Spleen (tissue), 11 donors: ENCODE results near the gene SELENOO. TPM values are rescaled to one million over a fixed set of nuclear protein-coding genes. Genes with fewer than 3 reads are reported as not detected.

Experiments
- DNase-seq: peaks from one replicate; pipeline ENCODE4 v3.0.0-alpha.2; 2020
- H3K27ac ChIP-seq, 8 donors: fragments of 200-600 bp; sonication (generic) in 7 of 8; 1 replicate in 4 of 8; 2 replicates in 4 of 8; pipeline versions ENCODE4 v1.5.0 to v1.8.0; 2016 to 2021; ENCODE audit warnings: inconsistent platforms in 4 of 8, mild to moderate bottlenecking in 4 of 8, moderate library complexity in 1 of 8
- H3K27me3 ChIP-seq, 7 donors: fragments of 200-600 bp; sonication (generic) in 6 of 7; replicated peaks in 1 of 7; 1 replicate in 4 of 7; 2 replicates in 3 of 7; pipeline versions ENCODE4 v1.5.0 to v1.8.0; 2016 to 2021; ENCODE audit warnings: inconsistent platforms in 3 of 7, mild to moderate bottlenecking in 1 of 7
- H3K36me3 ChIP-seq, 6 donors: fragments of 200-600 bp; sonication (generic) in 5 of 6; 1 replicate in 4 of 6; 2 replicates in 2 of 6; pipeline versions ENCODE4 v1.5.0 to v1.8.0; 2016 to 2021; ENCODE audit warnings: inconsistent platforms in 2 of 6
- H3K4me1 ChIP-seq, 6 donors: fragments of 200-600 bp; sonication (generic) in 5 of 6; 1 replicate in 3 of 6; 2 replicates in 3 of 6; pipeline versions ENCODE4 v1.5.0 to v1.8.0; 2016 to 2021; ENCODE audit warnings: inconsistent platforms in 3 of 6
- H3K4me3 ChIP-seq, 8 donors: fragments of 200-600 bp; sonication (generic) in 7 of 8; 1 replicate in 4 of 8; 2 replicates in 4 of 8; pipeline versions ENCODE4 v1.5.0 to v1.8.0; 2016 to 2021; ENCODE audit warnings: inconsistent platforms in 4 of 8, mild to moderate bottlenecking in 4 of 8, moderate library complexity in 2 of 8
- H3K9me3 ChIP-seq, 8 donors: fragments of 200-600 bp; sonication (generic) in 7 of 8; 1 replicate in 4 of 8; 2 replicates in 4 of 8; pipeline versions ENCODE4 v1.5.0 to v1.8.0; 2016 to 2021; ENCODE audit warnings: inconsistent platforms in 4 of 8
- CTCF ChIP-seq, 11 experiments: fragments of 200-600 bp in 7 of 11; fragments of 450-650 bp in 4 of 11; sonication (generic) in 4 of 11; IDR thresholded peaks in 8 of 11; conservative IDR thresholded peaks in 3 of 11; 1 replicate in 7 of 11; 2 replicates in 4 of 11; pipeline versions ENCODE4 v1.4.0 to v1.8.0; 2016 to 2021; ENCODE audit warnings: antibody characterized with exemption in 11 of 11, inconsistent platforms in 4 of 11, mild to moderate bottlenecking in 1 of 11
- POLR2A ChIP-seq, 3 donors: fragments of 450-650 bp; IDR thresholded peaks; one replicate each; pipeline ENCODE4 v1.5.1; 2017; ENCODE audit warnings: antibody characterized with exemption in 3 of 3, mild to moderate bottlenecking in 1 of 3
- POLR2AphosphoS5 ChIP-seq, 3 donors: sonication (generic); formaldehyde crosslinking; IDR thresholded peaks; one replicate each; pipeline ENCODE4 v1.5.1; 2017; ENCODE audit warnings: antibody characterized with exemption in 3 of 3
- WGBS, 5 donors: extraction: QIAGEN DNeasy Blood & Tissue Kit in 3 of 5; methylation state at CpG; one replicate each; pipeline versions ENCODE4 v1.1.5 to v1.1.7; 2013 to 2018; 5-methylcytosine and 5-hydroxymethylcytosine counted together
- intact Hi-C: fragments of 100-400 bp; cut with DNase I; formaldehyde crosslinking; loops from one replicate; pipeline ENCODE4 v1.15.0; 2023; ENCODE audit warnings: low total_unique reads
- polyA plus RNA-seq, 3 donors: library from polyadenylated mRNA; stranded (reverse); fragments of 200-250 nt; gene quantifications; one replicate each; pipeline ENCODE4 v1.2.1, GENCODE V29; 2013
- total RNA-seq, 7 donors: library from RNA; depleted of rRNA in 3 of 7; stranded (reverse); fragments of >200 nt in 3 of 7; fragmentation: NEBNext Ultra II Directional in 4 of 7; extraction: Animal tissue kit (Norgen Biotek cat#: 25700) in 4 of 7; gene quantifications; one replicate each; pipeline versions ENCODE4 v1.1.0 to v1.2.1, GENCODE V29; 2016 to 2021
- donor health status: healthy with polysubstance abuse.
- donor health status: DM: no; HTN: no; CAD: no; lungs with moderate emphysema.
- donor health status: DM: no; HTN: no; CAD: no.
- donor health status: Bipolar disorder and iron deficiency.
- donor health status: healthy.
- donor health status: DM: no; HTN: no; CAD: no.
- donor health status: DM: yes; HTN: yes; CAD: no.

Gene SELENOO
- total and polyA plus RNA-seq, 10 donors: 25.4 to 70.8 (median 29.5) TPM

DNA sequence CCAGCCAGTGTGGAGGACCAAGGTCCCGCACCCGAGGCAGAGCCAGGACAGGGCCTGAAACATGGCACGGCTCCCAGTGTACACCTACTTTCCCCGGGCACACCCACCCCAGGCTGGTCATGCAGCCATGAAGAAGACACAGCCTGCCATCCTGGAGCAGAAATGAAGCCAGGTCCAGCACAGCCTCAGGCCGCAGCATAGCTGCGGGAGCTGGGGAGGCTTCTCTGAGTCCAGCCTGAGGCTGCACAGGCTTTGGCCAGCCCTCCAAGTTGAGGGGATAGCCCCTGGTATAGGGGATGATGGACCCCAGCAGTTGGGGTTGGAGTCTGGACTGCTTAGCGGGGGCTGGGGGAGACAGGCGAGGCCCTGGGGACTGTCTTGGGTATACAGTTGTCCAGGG lies 53.1 kb downstream of the SELENOO start:
- Histone ChIP-seq H3K4me1 (peaks cover 20 to 35% (median 32%) of the 10 kb centered on the region in 6 donors), H3K9me3 (no peaks in the 10 kb centered on the region), H3K27ac (no peak overlapping the region), H3K4me3 (no peak overlapping the region), H3K36me3 (peaks cover 0 to 9% (median 0%) of the 10 kb centered on the region in 6 donors), H3K27me3 (peaks cover 0 to 8% (median 0%) of the 10 kb centered on the region in 7 donors)
- TF ChIP-seq POLR2A (IDR thresholded peaks at IDR 0.05): no peak
- no peak for TF ChIP-seq POLR2AphosphoS5 (IDR thresholded peaks at IDR 0.05)
- no peak for TF ChIP-seq CTCF (IDR thresholded peaks at IDR 0.05 in 8 of 11, conservative IDR thresholded peaks at IDR 0.05 in 3 of 11)
- intact Hi-C loops: loop anchor here (5.0 kb wide), 1 partner anchor 88 kb away; the partner anchor contains the start of gene PPP6R2
- 71 to 88% (median 84%) methylated on average over 4 to 8 of the region's 8 CpGs for WGBS, 5 donors
- DNase-seq: no peak

- no peak for TF ChIP-seq CTCF (IDR thresholded peaks at IDR 0.05 in 8 of 11, conservative IDR thresholded peaks at IDR 0.05 in 3 of 11)
- TF ChIP-seq POLR2A (IDR thresholded peaks at IDR 0.05): no peak
- no peak for TF ChIP-seq POLR2AphosphoS5 (IDR thresholded peaks at IDR 0.05)
- no peaks in the 10 kb centered on the region for H3K36me3 ChIP-seq
- no peaks in the 10 kb centered on the region for H3K9me3 ChIP-seq
- WGBS, 5 donors: 87 to 95% (median 90%) methylated on average over 14 to 19 of the region's 19 CpGs
- intact Hi-C loops: no loop called here
- H3K4me1 ChIP-seq: peaks cover 11 to 25% (median 21%) of the 10 kb centered on the region in 6 donors
- DNase-seq: no peak
- peaks cover 0 to 19% (median under 1%) of the 10 kb centered on the region in 7 donors for H3K27me3 ChIP-seq
- H3K4me3 ChIP-seq: no peak overlapping the region
- H3K27ac ChIP-seq: no peak overlapping the region
These were observed 54.3 kb downstream of the SELENOO start for GRCh38 chr22:50255099-50255498.

- WGBS, 5 donors: 90 to 97% (median 93%) methylated on average over 8 to 17 of the region's 17 CpGs
- intact Hi-C loops: no loop called here
These were observed 54.8 kb downstream of the SELENOO start for GRCh38 chr22:50255607-50256006.

More at GRCh38 chr22:50255607-50256006, 54.8 kb downstream of the SELENOO start:
- Histone ChIP-seq H3K36me3 (no peaks in the 10 kb centered on the region), H3K27me3 (peaks cover 0 to 25% (median 6%) of the 10 kb centered on the region in 7 donors), H3K4me3 (no peak overlapping the region), H3K27ac (no peak overlapping the region), H3K4me1 (peaks cover 7 to 25% (median 20%) of the 10 kb centered on the region in 6 donors), H3K9me3 (no peaks in the 10 kb centered on the region)
- TF ChIP-seq CTCF (IDR thresholded peaks at IDR 0.05 in 8 of 11, conservative IDR thresholded peaks at IDR 0.05 in 3 of 11): no peak
- TF ChIP-seq POLR2A (IDR thresholded peaks at IDR 0.05): no peak
- no peak for TF ChIP-seq POLR2AphosphoS5 (IDR thresholded peaks at IDR 0.05)
- no peak for DNase-seq
